KOPT-K1 (cell line): ENCODE results near the gene GALNT7.

Experiments
- H3K27ac ChIP-seq: fragments of 200-600 bp; sonication (generic); 2 replicates; pipeline ENCODE4 v1.5.1; 2016; ENCODE audit warnings: antibody characterized with exemption, mild to moderate bottlenecking, low read depth, low read length; ENCODE audit not compliant: poor library complexity, severe bottlenecking
- H3K36me3 ChIP-seq: fragments of 200-600 bp; sonication (generic); 2 replicates; pipeline ENCODE4 v1.5.1; 2017; ENCODE audit warnings: antibody characterized with exemption, mild to moderate bottlenecking, low read length, moderate library complexity; ENCODE audit not compliant: insufficient read depth
- H3K9me3 ChIP-seq: fragments of 200-600 bp; sonication (generic); 2 replicates; pipeline ENCODE4 v1.5.1; 2017; ENCODE audit warnings: antibody characterized with exemption, low read length, mild to moderate bottlenecking; ENCODE audit not compliant: insufficient read depth, poor library complexity, severe bottlenecking

Gene GALNT7

DNA sequence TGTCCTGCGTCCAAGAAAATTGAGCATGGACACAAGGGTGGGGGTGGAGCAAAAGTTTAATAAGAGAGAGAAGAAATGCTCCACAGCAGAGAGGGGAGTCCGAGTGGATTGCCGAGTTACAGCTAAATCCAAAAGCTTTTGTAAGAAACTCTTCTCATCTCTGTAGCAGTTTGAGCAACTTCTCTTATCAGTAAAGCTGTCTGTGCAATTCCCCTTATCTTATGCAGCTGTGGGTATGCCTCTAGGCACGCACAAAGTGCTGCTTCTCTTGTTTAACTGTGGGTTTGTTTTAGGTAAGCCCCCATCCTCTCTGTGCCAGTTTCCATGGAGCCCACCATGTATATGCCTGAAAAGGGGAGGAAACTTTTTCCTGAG lies 120.7 kb downstream of the GALNT7 start:
- Histone ChIP-seq H3K36me3 (peaks cover 14% of the 10 kb centered on the region), H3K27ac (peak overlapping the region; percentile 11), H3K9me3 (peaks cover 32% of the 10 kb centered on the region)

DNA sequence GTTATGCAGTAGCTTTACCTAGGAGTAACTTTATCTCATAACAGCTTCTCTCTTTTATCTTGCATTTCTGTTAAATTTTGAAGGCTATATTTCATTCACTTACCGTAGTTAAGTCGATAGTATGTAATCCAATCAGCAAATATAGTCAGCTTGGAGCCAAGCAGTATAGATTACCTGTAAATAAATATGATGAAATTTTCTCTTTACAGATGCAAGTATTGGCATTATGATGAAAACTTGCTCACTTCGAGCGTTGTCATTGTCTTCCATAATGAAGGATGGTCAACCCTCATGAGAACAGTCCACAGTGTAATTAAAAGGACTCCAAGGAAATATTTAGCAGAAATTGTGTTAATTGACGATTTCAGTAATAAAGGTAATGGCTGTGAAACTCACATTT lies 123.3 kb downstream of the GALNT7 start:
- Histone ChIP-seq H3K36me3 (0 out of 2 replicates have a peak, but pooled peaks cover 6% of the 10 kb centered on the region), H3K27ac (no peak overlapping the region), H3K9me3 (peaks cover 9% of the 10 kb centered on the region)

DNA sequence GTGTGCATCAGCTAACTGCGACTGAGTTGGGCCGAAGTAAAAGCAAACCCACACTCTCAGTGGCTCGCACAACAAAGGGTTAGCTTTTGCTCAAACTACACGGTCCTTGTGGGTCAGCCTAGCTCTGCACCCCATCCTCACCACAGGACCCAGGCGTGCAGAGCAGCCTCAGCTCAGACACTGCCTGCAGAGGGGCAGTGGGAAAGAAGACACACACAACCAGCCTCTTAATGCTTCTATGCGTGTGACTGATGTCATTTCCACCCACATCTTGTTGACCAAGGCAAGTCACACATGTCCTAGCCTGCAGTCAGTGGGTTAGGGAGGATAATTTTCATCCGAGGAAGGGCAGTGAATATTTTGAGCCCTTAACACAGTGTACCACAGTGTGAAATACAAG lies 125.1 kb downstream of the GALNT7 start:
- peaks cover 14% of the 10 kb centered on the region for H3K36me3 ChIP-seq
- H3K27ac ChIP-seq: no peak overlapping the region
- H3K9me3 ChIP-seq: no peaks in the 10 kb centered on the region

DNA sequence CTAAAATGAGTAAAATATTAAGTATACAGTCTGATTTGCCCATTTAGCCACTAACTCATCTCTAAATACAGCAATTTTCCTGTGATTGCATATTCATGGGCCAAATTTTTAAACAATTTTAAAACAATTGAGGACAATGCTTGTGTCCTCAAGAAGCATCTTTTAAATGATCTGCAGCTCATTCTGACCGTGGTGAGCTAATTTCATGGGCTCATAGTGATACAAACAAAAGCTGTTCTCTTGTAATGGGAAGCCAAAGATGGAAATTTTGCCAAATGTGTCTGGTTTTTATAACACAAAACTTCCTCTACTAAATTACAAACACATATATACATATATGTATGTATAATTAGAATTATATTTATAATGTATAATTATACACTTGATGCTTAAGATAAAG lies 125.8 kb downstream of the GALNT7 start:
- no peak overlapping the region for H3K27ac ChIP-seq
- no peaks in the 10 kb centered on the region for H3K9me3 ChIP-seq
- peaks cover 14% of the 10 kb centered on the region for H3K36me3 ChIP-seq

DNA sequence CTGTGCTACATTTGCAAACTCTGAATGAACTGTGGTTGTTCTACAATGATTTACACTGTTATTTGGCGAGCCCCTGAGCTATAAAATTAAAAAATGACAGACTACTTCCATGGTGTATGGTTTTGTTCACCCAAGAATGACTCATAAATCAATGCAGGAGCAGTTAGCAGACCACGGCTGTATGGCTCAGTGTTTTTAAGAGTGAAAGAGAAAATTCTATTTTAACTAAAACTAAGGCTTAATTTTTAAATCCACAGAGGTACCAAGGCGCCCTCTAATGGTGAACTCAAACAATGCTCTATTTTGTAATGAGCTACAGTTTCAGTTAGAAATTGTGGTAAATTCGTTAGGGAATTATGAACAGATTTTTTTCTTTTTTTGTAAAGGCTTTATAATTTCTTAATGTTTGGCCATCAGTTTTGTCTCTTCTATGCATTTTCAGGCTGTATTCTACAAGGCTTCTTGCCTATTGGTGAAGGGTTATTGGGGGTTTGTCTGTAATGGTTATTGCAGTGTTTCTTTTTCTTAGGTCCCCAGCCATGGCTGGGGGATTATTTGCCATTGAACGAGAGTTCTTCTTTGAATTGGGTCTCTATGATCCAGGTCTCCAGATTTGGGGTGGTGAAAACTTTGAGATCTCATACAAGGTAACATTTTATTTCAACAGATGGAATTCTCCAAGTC lies 133.0 kb downstream of the GALNT7 start:
- Histone ChIP-seq H3K9me3 (no peaks in the 10 kb centered on the region), H3K27ac (peak overlapping the region; percentile 36), H3K36me3 (peaks cover 22% of the 10 kb centered on the region)

DNA sequence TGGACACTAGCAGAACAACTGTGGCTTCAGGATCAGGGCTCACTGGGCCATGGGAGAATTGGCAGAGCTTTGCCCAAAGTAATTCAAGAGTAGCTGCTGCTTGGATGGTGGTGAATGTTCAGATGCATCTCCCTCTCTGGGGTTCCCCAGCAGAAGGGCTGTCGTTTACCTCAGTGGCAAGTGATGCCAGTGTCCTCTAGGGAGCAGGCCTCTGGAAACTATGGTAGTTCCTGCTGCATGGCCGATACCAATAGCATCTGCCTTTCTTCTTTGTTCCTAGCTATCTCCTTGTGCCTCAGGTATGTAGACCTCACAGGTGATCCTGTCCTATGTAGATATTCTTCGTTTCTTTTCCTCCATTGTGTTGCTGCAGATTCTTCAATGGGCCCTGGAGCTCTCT lies 139.2 kb downstream of the GALNT7 start:
- H3K9me3 ChIP-seq: no peaks in the 10 kb centered on the region
- no peak overlapping the region for H3K27ac ChIP-seq
- H3K36me3 ChIP-seq: peaks cover 41% of the 10 kb centered on the region

DNA sequence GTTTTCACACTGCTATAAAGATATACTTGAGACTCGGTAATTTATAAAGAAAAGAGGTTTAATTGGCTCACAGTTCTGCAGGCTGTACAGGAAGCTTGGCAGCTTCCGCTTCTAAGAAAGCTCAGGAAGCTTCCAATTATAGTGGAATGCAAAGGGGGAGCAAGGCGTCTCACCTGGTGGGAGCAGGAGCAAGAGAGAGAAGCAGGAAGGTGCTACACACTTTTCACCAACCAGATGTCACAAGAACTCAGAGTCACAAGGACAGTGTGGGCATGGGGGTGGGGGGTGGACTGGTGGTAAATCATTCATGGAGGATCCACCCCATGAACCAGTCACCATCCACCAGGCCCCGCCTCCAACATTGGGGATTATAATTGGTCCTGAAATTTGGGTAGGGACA lies 142.8 kb downstream of the GALNT7 start:
- Histone ChIP-seq H3K27ac (no peak overlapping the region), H3K36me3 (peaks cover 53% of the 10 kb centered on the region), H3K9me3 (no peaks in the 10 kb centered on the region)

DNA sequence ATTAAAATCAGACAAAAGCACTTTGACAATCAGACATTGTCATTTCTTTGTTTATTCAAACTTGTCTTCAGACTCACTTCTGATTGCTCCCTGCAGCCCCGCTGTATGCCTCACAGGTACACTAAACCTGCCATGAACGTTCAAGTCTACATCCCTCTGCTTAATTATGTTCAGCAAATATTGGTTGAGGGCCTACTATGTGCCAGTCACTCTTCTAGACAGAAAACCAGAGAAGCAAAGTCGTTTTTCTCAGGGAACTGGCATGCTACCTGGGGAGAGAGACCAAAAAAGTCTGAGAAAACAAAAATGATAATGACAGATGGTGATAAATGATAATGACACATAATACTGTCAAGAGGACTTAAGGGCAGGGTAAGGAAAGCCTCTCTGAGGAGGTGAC lies 146.1 kb downstream of the GALNT7 start:
- Histone ChIP-seq H3K27ac (no peak overlapping the region), H3K9me3 (no peaks in the 10 kb centered on the region), H3K36me3 (peaks cover 73% of the 10 kb centered on the region)

DNA sequence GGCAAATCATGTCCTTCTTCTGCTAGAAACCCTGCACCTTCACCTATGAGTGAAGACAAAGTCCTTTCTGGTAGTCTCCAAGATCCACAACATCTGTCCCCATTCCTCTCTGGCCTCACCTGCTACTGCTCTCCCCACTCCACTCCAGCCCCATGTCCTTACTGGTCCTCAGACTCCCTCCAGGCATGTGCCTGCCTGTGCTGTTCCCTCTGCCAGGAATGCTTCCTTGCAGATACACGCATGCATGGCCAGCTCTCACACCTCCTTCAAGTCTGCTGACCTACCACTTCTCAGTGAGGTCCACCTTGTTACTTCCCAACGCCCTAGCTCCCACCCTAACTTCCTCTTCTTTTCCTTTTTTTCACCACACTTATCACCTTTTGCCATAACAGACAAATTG lies 147.4 kb downstream of the GALNT7 start:
- no peak overlapping the region for H3K27ac ChIP-seq
- peaks cover 74% of the 10 kb centered on the region for H3K36me3 ChIP-seq
- H3K9me3 ChIP-seq: no peaks in the 10 kb centered on the region

DNA sequence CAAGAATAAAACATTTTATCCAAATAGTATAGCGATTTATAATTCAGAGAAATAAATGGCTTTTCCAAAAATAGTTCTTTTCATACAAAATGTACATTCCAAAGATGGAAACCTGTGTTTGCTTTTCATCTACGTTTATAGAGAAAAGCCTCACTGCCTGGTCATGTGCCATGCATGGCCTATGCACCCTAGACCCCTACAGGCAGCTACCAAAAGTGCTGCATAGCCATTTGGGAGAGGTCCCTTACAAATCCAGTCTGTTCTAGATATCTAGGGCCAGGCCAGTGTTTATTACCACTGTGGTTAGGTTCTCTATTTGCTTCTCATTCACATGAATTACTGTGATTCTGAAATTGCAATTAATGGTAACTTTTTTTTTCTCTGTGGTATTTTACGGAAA lies 148.4 kb downstream of the GALNT7 start:
- H3K27ac ChIP-seq: no peak overlapping the region

DNA sequence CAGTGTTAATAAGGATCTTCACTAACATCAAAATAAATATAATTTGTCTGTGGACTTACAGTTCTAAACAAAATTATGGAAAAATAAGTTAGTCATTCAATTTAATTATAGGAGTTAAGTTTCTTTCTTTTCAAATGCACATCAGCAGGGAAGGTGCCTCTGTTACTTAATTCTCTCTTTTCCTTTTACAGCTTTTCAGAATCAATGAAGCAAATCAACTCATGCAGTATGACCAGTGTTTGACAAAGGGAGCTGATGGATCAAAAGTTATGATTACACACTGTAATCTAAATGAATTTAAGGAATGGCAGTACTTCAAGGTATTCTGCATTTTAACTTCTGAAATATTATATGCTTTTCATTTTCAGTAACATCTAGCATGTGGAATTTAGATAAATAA lies 149.6 kb downstream of the GALNT7 start:
- Histone ChIP-seq H3K9me3 (no peaks in the 10 kb centered on the region), H3K36me3 (peaks cover 84% of the 10 kb centered on the region), H3K27ac (no peak overlapping the region)

More for the DNA sequence above, 148.4 kb downstream of the GALNT7 start:
- Histone ChIP-seq H3K9me3 (no peaks in the 10 kb centered on the region), H3K36me3 (peaks cover 77% of the 10 kb centered on the region)

DNA sequence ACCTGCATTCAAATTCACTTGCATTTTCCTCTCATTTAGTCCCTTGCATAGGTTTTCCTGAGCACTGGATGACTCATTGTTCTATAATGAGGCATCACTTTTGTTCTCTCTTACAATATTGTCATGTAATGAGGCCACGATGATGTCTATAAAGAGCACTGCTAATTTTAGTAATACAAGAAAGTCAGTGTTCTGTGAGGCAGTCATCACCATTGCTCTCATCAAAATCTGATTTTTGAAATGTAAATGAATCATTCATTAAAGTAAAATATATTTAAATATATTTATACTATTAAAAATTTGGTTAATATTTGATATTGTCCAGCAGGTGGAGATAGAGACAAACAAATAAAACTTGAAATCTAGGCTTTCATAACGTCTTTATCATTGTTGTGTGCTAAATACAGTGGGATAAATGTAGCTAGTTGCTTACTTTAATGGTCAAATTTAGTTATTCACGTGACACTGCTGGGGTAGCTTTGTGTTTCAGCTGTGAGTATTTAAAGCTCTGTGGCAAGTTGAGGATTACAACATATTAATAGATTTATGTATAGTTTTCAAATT lies 150.1 kb downstream of the GALNT7 start:
- H3K36me3 ChIP-seq: peaks cover 87% of the 10 kb centered on the region
- H3K27ac ChIP-seq: no peak overlapping the region
- H3K9me3 ChIP-seq: no peaks in the 10 kb centered on the region

DNA sequence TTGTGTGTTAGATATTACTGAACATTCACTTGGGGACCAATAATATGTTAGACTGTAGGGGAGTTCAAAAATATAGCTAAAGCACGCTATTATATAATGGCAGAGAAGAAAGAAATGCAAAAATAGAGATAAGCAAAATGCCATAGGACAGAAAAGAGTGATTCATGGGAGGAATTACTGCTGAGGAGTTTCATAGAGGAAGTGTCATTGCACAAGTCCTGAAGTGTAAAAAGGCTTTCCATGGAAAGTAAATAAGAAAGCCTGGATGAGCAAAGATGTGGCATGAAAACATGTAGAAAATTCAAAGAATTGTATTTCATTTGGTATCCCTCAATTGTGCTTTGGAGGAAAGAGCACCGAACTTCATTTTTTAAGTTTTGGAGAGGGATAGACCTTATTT lies 151.1 kb downstream of the GALNT7 start:
- H3K27ac ChIP-seq: no peak overlapping the region
- H3K9me3 ChIP-seq: no peaks in the 10 kb centered on the region
- H3K36me3 ChIP-seq: peaks cover 84% of the 10 kb centered on the region

DNA sequence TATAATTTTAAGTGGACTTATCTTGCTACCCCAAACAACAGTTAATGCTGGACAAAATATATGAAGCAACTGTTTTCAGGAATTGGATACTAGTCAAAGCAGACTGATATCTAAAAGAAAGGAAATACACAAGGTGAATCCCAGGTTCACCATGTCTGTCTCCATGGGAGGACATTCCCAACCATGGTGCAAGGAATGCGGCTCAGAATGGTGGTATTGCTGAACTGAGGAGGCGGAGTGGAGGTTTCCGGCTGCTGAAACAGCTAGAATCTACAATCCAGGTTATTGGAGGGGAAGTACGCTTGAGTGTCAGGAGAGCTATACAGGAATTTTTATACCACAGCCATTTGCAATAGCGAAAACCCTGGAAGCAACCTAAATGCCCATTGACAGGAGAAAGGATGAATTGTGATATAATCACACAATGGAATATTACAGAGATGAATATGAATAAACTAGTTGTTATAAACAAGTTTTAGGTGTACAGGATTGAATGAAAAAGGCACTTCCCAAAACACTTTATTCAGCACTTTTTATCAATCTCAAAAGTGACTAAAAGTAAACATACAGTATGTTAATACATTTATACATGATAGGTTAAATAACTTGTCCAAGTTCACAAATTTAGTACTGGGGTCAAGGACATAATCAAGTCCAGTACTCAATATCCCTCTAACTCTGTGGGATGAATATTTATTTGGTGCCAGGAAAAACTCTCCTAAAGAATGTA lies 156.6 kb downstream of the GALNT7 start:
- H3K9me3 ChIP-seq: no peaks in the 10 kb centered on the region
- H3K27ac ChIP-seq: no peak overlapping the region
- peaks cover 89% of the 10 kb centered on the region for H3K36me3 ChIP-seq

DNA sequence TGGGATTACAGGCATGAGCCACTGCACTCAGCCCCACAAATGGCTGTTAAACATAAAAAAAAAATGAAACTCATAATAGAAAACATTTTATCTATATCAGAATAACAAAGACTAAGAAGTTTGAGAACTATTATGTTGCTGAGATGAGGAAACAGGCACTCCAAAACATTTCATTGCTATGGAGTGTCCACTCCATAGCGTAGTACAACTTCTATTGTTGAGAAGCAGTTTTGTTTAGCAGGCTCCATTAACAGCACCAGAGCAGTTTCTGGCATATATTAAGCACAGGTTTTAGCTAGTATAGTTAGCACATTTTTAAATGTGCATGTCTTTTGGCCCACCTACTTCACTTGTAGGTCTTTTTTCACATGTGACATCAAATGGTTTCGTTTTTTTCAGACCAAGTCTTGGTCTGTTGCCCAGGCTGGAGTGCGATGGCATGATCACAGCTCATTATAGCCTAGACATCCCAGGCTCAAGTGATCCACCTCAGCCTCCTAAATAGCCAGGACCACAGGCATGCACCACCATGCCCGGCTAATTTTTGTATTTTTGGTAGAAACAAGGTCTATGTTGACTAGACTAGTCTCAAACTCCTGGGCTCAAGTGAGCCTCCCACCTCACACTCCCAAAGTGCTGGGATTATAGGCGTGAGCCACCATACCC lies 159.8 kb downstream of the GALNT7 start:
- Histone ChIP-seq H3K9me3 (no peaks in the 10 kb centered on the region), H3K36me3 (peaks cover 90% of the 10 kb centered on the region), H3K27ac (no peak overlapping the region)
